Endometrial microvascular endothelial cells (primary cell): ENCODE results near the gene PKNOX2. TPM values are rescaled to one million over a fixed set of nuclear protein-coding genes. Genes with fewer than 3 reads are reported as not detected.

Source experiments
- in situ Hi-C: cut with HindIII; loops from 2 replicates; pipeline ENCODE4 v1.10.0; 2017; ENCODE audit warnings: low sequenced_read_pairs, low pct_unique_long_range_greater_than_20kb; ENCODE audit errors: inconsistent ontology term
- total RNA-seq: library from RNA; depleted of rRNA; stranded (reverse); fragments of >200 nt; gene quantifications from one replicate; pipeline ENCODE4 v1.2.3, GENCODE V29; 2015; ENCODE audit errors: inconsistent ontology term

The PKNOX2 gene
- total RNA-seq, 1 donor from 2014 or later, result not detected

DNA sequence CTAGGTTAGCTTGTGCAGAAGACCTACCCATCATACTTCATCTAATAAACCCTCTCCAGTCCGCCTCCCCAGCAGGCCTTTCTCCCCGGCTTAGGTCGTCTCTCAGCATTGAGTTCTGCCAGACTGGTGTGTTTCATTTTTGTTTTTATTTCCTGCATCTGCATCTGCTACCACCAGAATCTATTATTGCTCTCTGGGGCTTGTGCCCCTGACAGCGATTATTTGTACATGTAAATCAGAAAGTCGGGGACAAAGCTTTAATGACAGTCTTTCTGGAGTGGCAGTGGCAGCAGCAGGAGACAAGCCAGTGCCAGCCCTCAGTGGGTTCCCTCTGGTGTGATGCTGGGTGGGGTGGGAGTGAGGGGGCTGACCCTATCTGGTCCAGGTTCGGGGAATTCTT, 127.5 kb downstream of the PKNOX2 start:
- in situ Hi-C loops, result no loop called here

- in situ Hi-C loops, result no loop called here
These were observed 129.0 kb downstream of the PKNOX2 start for GRCh38 chr11:125293596-125293995.

- in situ Hi-C loops, result no loop called here
These were observed 131.4 kb downstream of the PKNOX2 start for GRCh38 chr11:125295931-125296330.

DNA sequence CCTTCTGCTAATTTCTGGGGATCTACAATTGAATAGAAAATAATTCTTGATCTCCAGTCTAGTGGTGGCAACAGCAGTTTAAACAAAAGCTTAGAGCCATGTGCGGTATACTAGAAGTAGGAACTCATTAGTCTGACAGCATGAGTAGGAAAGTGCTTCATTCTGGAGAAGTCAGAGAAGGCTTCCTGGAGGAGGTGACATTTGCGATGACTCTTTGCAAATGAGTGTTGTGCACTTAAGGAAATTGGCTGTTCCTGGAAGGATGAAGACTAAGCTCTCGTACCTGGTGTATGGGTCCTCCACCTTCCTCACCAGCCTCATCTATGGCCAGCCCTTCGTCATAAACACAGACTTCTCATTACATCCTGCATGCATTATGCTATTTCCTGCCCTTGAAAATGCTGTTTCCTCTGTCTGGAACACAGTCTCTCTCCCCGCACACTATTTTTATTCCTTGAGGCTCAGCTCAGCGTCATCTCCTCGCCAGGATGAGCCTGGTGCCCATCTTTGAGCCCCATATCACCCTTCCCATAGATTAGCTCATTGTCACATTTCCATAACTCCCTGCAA, 132.9 kb downstream of the PKNOX2 start:
- in situ Hi-C loops, result no loop called here

GRCh38 chr11:125299061-125299615, 134.6 kb downstream of the PKNOX2 start:
- in situ Hi-C loops, result no loop called here

GRCh38 chr11:125299821-125300220, 135.3 kb downstream of the PKNOX2 start:
- in situ Hi-C loops, result no loop called here

- in situ Hi-C loops, result no loop called here
These were observed 136.3 kb downstream of the PKNOX2 start for GRCh38 chr11:125300791-125301218.

DNA sequence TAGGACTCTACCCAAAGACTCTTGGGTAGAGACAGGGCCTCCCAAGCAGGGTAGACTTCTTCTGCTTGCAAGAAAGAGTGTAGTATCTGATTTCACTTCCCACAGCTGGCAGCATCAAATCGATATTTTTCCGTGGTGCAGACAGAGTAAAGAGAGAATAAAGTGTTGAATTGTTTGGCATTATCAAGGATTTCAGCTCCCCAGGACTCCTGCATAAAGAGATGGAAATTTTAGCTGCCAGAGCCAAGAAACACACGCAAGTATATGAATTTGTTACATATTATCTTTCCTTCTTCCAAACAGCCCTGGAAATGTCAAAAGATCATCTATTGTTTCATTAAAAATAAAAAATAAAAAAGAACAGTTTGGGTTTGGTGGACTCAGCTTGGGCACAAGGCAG, 136.8 kb downstream of the PKNOX2 start:
- in situ Hi-C loops, result no loop called here

DNA sequence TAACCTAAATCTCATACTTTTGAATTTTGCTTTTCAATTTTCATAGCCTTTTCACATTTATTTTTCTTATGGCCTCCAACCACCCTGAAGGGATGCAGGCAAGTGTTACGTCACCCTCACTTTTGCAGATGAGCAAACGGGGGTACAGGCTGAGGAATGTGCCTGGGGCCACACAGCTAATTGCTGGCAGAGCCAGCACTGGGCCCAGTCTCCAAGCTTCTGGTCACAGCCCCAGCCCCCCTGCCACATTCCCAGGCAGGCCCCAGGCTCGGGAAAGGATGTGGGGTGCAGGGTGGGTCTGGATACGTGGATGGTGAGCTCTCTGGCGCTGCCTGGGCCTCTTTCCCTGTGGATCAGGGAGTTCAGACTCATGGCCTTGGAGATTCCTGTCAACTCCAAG, 138.6 kb downstream of the PKNOX2 start:
- in situ Hi-C loops, result no loop called here

GRCh38 chr11:125303694-125304093, 139.1 kb downstream of the PKNOX2 start:
- in situ Hi-C loops, result no loop called here

GRCh38 chr11:125304136-125304535, 139.6 kb downstream of the PKNOX2 start:
- in situ Hi-C loops, result no loop called here

GRCh38 chr11:125304876-125305275, 140.3 kb downstream of the PKNOX2 start:
- in situ Hi-C loops, result no loop called here

DNA sequence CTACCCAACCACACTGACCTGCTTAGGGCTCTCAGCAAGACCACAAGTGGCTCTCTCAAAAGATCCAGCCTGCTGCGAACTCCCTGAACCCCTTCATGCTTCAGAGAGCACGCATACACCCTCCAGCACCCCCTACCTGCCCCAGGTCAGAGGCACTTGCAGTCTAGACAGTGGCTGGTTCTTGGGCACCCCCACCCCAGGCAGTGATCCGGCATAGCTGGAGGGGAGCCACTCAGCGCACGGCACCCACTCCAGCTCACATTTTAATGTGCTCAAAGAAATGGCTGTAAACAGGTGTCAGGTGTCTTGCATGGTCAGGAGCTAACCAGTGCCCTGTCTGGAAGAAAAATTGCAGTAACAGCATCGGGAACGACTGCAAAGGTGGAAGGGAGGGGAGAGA, 140.8 kb downstream of the PKNOX2 start:
- in situ Hi-C loops, result no loop called here

DNA sequence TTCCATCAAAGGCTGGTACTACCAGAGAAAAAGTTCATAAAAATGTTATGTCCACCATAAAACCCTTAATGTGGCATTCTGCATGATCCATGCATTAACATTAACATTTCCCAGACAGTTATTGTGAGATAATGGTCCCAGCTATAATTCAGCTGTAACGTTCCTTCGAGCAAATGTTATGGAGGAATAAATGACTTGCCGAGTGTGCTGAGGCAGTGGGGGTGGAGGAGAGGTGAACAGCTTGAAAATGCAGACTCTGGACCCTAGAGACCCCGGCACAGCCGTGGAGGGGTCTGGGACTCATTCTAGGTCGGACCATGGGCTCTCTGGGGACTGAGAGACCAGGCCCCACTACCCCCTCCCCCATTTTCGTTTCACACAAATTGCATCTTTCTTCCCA, 141.9 kb downstream of the PKNOX2 start:
- in situ Hi-C loops, result no loop called here

DNA sequence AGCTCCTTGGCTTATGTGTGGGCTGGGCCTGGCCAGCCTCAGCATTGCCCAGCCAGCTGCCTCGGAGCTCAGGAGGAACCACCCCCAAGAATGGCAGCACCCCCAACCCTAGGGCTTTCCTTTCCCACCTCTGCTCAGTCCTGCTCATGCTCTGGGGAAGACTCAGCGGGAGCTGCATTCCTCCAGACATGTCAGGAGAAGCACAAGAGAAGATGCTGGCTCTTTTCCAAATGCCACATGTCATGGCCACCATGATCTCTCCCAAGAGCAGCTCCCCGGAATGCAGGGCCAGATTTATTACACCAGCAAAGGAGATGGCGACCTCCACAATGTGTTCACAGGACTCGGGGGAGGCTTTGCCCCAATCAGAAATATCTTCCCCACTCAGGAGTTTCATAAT, 143.7 kb downstream of the PKNOX2 start:
- in situ Hi-C loops, result no loop called here

- in situ Hi-C loops, result no loop called here
These were observed 147.8 kb downstream of the PKNOX2 start for GRCh38 chr11:125312391-125312790.

- in situ Hi-C loops, result no loop called here
These were observed 148.3 kb downstream of the PKNOX2 start for GRCh38 chr11:125312812-125313211.

GRCh38 chr11:125313271-125314219, 149.0 kb downstream of the PKNOX2 start:
- in situ Hi-C loops, result no loop called here

- in situ Hi-C loops, result no loop called here
These were observed 149.9 kb downstream of the PKNOX2 start for GRCh38 chr11:125314276-125315078.
